ENCODE data around the gene TCAP. TPM values are rescaled to one million over a fixed set of nuclear protein-coding genes. Genes with fewer than 3 reads are reported as not detected.
"Not testable (repeated sequence)": the region's sequence is repeated elsewhere in the genome, so short reads cannot be mapped to it uniquely, and the experiment has no call there.

TCAP gene
- total and polyA plus RNA-seq, 2 experiments from 2014 or later = 79.1 to 105 TPM

GRCh38 chr17:39688945-39689344 lies 23.8 kb downstream of the TCAP start:
- no peaks in the 10 kb centered on the region for H3K36me3 ChIP-seq
- no peak for DNase-seq (ENCODE audit: low read depth in 1 of 2, low spot score in 1 of 2)
- TF ChIP-seq, protein P1, sequence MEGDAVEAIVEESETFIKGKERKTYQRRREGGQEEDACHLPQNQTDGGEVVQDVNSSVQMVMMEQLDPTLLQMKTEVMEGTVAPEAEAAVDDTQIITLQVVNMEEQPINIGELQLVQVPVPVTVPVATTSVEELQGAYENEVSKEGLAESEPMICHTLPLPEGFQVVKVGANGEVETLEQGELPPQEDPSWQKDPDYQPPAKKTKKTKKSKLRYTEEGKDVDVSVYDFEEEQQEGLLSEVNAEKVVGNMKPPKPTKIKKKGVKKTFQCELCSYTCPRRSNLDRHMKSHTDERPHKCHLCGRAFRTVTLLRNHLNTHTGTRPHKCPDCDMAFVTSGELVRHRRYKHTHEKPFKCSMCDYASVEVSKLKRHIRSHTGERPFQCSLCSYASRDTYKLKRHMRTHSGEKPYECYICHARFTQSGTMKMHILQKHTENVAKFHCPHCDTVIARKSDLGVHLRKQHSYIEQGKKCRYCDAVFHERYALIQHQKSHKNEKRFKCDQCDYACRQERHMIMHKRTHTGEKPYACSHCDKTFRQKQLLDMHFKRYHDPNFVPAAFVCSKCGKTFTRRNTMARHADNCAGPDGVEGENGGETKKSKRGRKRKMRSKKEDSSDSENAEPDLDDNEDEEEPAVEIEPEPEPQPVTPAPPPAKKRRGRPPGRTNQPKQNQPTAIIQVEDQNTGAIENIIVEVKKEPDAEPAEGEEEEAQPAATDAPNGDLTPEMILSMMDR (IDR thresholded peaks at IDR 0.05; ENCODE audit: low read depth, low read length) = no peak
- no peaks in the 10 kb centered on the region for H3K9me3 ChIP-seq (ENCODE audit: low read depth)
- H3K4me3 ChIP-seq = peak overlapping the region; percentile 68
- H3K27ac ChIP-seq = no peak overlapping the region
- H3K27me3 ChIP-seq = no peaks in the 10 kb centered on the region
- H3K4me1 ChIP-seq (ENCODE audit: low read depth) = peaks cover 9% of the 10 kb centered on the region

DNA sequence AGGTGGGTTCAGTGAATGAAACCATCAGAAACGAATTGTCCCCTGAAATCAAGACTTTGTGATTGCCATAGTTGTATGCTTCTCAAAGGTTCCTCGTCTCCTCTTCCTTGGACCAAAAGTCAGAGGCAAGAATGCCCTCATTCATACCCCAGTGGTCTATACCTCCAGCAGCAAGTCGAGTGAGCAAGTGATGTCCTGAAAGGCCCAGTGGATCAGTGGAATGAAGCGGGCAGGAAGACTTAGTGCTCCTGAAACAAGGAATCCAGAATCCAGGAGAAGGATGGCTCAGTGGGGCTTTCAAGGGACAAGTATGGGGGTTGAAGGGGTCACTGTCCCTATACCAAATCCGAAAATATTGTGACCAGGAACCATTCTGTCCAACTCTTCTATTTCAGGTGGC lies 29.4 kb downstream of the TCAP start:
- TF ChIP-seq, protein P1 (IDR thresholded peaks at IDR 0.05; ENCODE audit: low read depth, low read length) = no peak
- no peaks in the 10 kb centered on the region for H3K36me3 ChIP-seq
- DNase-seq (ENCODE audit: low read depth in 1 of 2, low spot score in 1 of 2) = no peak
- H3K9me3 ChIP-seq (ENCODE audit: low read depth) = no peaks in the 10 kb centered on the region
- peak overlapping the region; percentile 80 for H3K27ac ChIP-seq
- H3K27me3 ChIP-seq = no peaks in the 10 kb centered on the region
- peaks cover 23% of the 10 kb centered on the region for H3K4me1 ChIP-seq (ENCODE audit: low read depth)
- no peak overlapping the region for H3K4me3 ChIP-seq

DNA sequence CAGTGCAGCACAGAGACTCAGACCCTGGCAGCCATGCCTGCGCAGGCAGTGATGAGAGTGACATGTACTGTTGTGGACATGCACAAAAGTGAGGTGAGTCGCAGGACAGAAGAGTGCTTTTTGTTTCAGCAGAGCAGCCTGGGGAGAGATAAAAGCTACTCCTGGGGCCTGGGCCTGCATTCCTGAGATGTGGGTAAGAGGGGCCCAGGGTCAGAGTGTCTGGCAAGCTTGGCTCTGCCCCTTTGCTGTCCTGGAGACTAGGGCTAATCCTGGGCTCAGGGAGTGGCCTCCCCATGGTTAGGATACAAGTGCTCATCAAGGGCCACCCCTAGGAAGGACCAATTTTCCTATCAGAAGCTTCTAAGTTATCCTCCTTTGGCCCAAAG lies 29.9 kb downstream of the TCAP start:
- H3K9me3 ChIP-seq (ENCODE audit: low read depth) = no peaks in the 10 kb centered on the region
- no peak overlapping the region for H3K4me3 ChIP-seq
- no peaks in the 10 kb centered on the region for H3K36me3 ChIP-seq
- no peaks in the 10 kb centered on the region for H3K27me3 ChIP-seq
- peak overlapping the region; percentile 80 for H3K27ac ChIP-seq
- TF ChIP-seq, protein P1 (IDR thresholded peaks at IDR 0.05; ENCODE audit: low read depth, low read length) = no peak
- DNase-seq (ENCODE audit: low read depth in 1 of 2, low spot score in 1 of 2) = no peak
- H3K4me1 ChIP-seq (ENCODE audit: low read depth) = peaks cover 23% of the 10 kb centered on the region

- Histone ChIP-seq H3K27ac (no peak overlapping the region), H3K9me3 (ENCODE audit: low read depth) (no peaks in the 10 kb centered on the region), H3K4me1 (ENCODE audit: low read depth) (peaks cover 29% of the 10 kb centered on the region), H3K4me3 (no peak overlapping the region), H3K27me3 (no peaks in the 10 kb centered on the region), H3K36me3 (no peaks in the 10 kb centered on the region)
- no peak for DNase-seq (ENCODE audit: low read depth in 1 of 2, low spot score in 1 of 2)
- TF ChIP-seq, protein P1 (IDR thresholded peaks at IDR 0.05; ENCODE audit: low read depth, low read length) = no peak
These were observed 31.6 kb downstream of the TCAP start for GRCh38 chr17:39696731-39697130.

- Histone ChIP-seq H3K36me3 (no peaks in the 10 kb centered on the region), H3K4me3 (no peak overlapping the region), H3K9me3 (ENCODE audit: low read depth) (no peaks in the 10 kb centered on the region), H3K27ac (no peak overlapping the region), H3K27me3 (no peaks in the 10 kb centered on the region), H3K4me1 (ENCODE audit: low read depth) (peaks cover 41% of the 10 kb centered on the region)
- no peak for DNase-seq (ENCODE audit: low read depth in 1 of 2, low spot score in 1 of 2)
- TF ChIP-seq, protein P1 (IDR thresholded peaks at IDR 0.05; ENCODE audit: low read depth, low read length) = no peak
These were observed 32.8 kb downstream of the TCAP start for GRCh38 chr17:39697961-39698360.

DNA sequence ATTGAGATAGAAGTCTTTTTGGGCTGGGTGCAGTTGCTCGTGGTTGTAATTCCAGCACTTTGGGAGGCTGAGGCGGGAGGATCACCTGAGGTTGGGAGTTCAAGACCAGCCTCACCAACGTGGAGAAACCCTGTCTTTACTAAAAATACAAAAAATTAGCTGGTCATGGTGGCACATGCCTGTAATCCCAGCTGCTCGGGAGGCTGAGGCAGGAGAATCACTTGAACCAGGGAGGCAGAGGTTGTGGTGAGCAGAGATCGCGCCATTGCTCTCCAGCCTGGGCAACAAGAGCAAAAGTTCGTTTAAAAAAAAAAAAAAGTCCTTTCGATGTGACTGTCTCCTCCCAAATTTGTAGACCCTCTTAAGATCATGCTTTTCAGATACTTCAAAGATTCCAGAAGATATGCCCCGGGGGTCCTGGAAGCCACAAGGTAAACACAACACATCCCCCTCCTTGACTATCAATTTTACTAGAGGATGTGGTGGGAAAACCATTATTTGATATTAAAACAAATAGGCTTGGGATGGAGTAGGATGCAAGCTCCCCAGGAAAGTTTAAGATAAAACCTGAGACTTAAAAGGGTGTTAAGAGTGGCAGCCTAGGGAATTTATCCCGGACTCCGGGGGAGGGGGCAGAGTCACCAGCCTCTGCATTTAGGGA lies 34.1 kb downstream of the TCAP start:
- not testable (repeated sequence) for DNase-seq (ENCODE audit: low read depth in 1 of 2, low spot score in 1 of 2); H3K9me3 ChIP-seq (ENCODE audit: low read depth); H3K27me3 ChIP-seq; H3K36me3 ChIP-seq
- peaks cover 54% of the 10 kb centered on the region for H3K4me1 ChIP-seq (ENCODE audit: low read depth)
- peak overlapping the region; percentile 93 for H3K27ac ChIP-seq
- H3K4me3 ChIP-seq = peak overlapping the region; percentile 66
